Measurements from ENCODE around the gene IL5. TPM values are rescaled to one million over a fixed set of nuclear protein-coding genes. Genes with fewer than 3 reads are reported as not detected.
"Not testable (repeated sequence)": the region's sequence is repeated elsewhere in the genome, so short reads cannot be mapped to it uniquely, and the experiment has no call there.

The IL5 gene
- total and polyA plus RNA-seq, 2 donors (not counting 3 experiments of a cell fraction or from before 2014, with no cell fraction given), result not detected

DNA sequence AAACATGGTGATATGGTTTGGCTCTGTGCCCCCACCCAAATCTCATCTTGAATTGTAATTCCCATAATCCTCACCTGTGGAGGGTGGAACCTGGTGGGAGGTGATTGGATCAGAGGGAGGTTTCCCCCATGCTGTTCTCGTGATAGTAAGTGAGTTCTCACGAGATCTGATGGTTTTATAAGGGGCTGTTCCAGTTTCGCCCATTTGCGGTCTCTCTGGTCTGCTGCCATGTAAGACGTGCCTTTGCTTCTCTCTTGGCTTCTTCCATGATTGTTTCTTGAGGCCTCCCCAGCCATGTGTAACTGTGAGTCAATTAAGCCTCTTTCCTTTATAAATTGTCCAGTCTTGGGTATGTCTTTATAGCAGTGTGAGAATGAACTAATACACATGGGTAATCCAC, 18.4 kb downstream of the IL5 start:
- CTCF ChIA-PET, result interaction anchor here (3.8 kb wide), 1 partner anchor 296 kb away, joined by 42 read pairs; no protein-coding TSS in a partner anchor
- H3K79me2 ChIP-seq (ENCODE audit: control insufficient read depth, insufficient read depth, low read length); H3K4me2 ChIP-seq (ENCODE audit: insufficient read depth, low read length); H3K9me3 ChIP-seq (replicated peaks; ENCODE audit: control insufficient read depth, insufficient read depth, low read length); H4K20me1 ChIP-seq (replicated peaks; ENCODE audit: control insufficient read depth, extremely low read depth, insufficient read depth, low read length); H3K9ac ChIP-seq (replicated peaks; ENCODE audit: extremely low read depth, insufficient read depth, low read length); H3K9me1 ChIP-seq (replicated peaks; ENCODE audit: control insufficient read depth, extremely low read depth, insufficient read depth, low read length); POLR2A ChIA-PET; H3K27ac ChIP-seq (ENCODE audit: insufficient read depth, low read depth, low read length); FAIRE-seq; dilution Hi-C loops (cut with MboI; ENCODE audit: extremely low pct_ligation_motif_present, low sequenced_read_pairs); H3K4me1 ChIP-seq (ENCODE audit: control insufficient read depth, extremely low read depth, insufficient read depth, low read length); DNase-seq (ENCODE audit: low read depth, low spot score); H2AFZ ChIP-seq (ENCODE audit: low read depth, low read length); BruUV-seq (replicated peaks); H3K4me3 ChIP-seq (replicated peaks in 1 of 3; ENCODE audit: insufficient read depth in 1 of 3, low read depth in 1 of 3, low read length in 3 of 3); H3K27me3 ChIP-seq (ENCODE audit: control insufficient read depth in 2 of 2, insufficient read depth in 2 of 2, low read length in 2 of 2); H3K36me3 ChIP-seq (ENCODE audit: control insufficient read depth in 2 of 2, extremely low read depth in 1 of 2, insufficient read depth in 2 of 2, low read length in 2 of 2): not testable (repeated sequence)
- intact Hi-C loops (cut with micrococcal nuclease), result loop anchor here (5.0 kb wide), 3 partner anchors 187 to 297 kb away; no protein-coding TSS in a partner anchor

DNA sequence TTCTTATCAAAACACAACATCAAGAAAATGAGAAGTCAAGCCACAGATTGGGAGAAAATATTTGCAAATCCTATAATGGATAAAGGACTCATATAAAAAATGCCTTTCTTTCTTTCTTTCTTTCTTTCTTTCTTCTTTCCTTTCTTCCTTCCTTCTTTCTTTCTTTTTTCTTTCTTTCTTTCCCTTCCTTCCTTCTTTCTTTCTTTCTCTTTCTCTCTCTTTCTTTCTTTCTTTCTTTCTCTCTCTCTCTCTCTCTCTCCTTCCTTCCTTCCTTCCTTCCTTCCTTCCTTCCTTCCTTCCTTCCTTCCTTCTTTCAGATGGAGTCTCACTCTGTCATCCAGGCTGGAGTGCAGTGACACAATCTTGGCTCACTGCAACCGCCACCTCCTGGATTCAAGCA, 21.3 kb downstream of the IL5 start:
- H3K9ac ChIP-seq (replicated peaks; ENCODE audit: extremely low read depth, insufficient read depth, low read length); H3K27me3 ChIP-seq (ENCODE audit: control insufficient read depth in 2 of 2, insufficient read depth in 2 of 2, low read length in 2 of 2); H3K36me3 ChIP-seq (ENCODE audit: control insufficient read depth in 2 of 2, extremely low read depth in 1 of 2, insufficient read depth in 2 of 2, low read length in 2 of 2); H3K4me2 ChIP-seq (ENCODE audit: insufficient read depth, low read length); intact Hi-C loops (cut with micrococcal nuclease); dilution Hi-C loops (cut with MboI; ENCODE audit: extremely low pct_ligation_motif_present, low sequenced_read_pairs); H2AFZ ChIP-seq (ENCODE audit: low read depth, low read length); H3K9me3 ChIP-seq (replicated peaks; ENCODE audit: control insufficient read depth, insufficient read depth, low read length); H3K4me3 ChIP-seq (replicated peaks in 1 of 3; ENCODE audit: insufficient read depth in 1 of 3, low read depth in 1 of 3, low read length in 3 of 3); H3K79me2 ChIP-seq (ENCODE audit: control insufficient read depth, insufficient read depth, low read length); POLR2A ChIA-PET; DNase-seq (ENCODE audit: low read depth, low spot score); CTCF ChIA-PET; FAIRE-seq; H4K20me1 ChIP-seq (replicated peaks; ENCODE audit: control insufficient read depth, extremely low read depth, insufficient read depth, low read length); H3K4me1 ChIP-seq (ENCODE audit: control insufficient read depth, extremely low read depth, insufficient read depth, low read length); H3K27ac ChIP-seq (ENCODE audit: insufficient read depth, low read depth, low read length); BruUV-seq (replicated peaks); H3K9me1 ChIP-seq (replicated peaks; ENCODE audit: control insufficient read depth, extremely low read depth, insufficient read depth, low read length): not testable (repeated sequence)

DNA sequence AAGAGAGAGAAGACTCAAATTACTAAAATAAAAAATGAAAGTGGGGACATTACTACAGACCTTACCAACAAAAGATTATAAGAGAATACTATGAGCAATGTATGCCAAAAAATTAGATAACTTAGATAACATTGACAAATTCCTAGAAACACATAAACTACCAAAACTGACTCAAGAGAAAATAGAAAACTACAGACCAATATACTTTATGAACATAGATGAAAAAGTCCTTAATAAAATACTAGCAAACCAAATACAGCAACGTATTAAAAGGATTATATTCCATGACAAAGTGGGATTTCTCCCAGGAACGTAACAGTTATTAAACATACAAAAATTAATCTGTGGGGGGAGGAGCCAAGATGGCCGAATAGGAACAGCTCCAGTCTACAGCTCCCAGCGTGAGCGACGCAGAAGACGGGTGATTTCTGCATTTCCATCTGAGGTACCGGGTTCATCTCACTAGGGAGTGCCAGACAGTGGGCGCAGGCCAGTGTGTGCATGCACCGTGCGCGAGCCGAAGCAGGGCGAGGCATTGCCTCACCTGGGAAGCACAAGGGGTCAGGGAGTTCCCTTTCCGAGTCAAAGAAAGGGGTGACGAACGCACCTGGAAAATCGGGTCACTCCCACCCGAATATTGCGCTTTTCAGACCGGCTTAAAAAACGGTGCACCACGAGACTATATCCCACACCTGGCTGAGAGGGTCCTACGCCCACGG, 29.5 kb downstream of the IL5 start:
- POLR2A ChIA-PET; H4K20me1 ChIP-seq (replicated peaks; ENCODE audit: control insufficient read depth, extremely low read depth, insufficient read depth, low read length); H3K36me3 ChIP-seq (ENCODE audit: control insufficient read depth in 2 of 2, extremely low read depth in 1 of 2, insufficient read depth in 2 of 2, low read length in 2 of 2); DNase-seq (ENCODE audit: low read depth, low spot score); H3K4me3 ChIP-seq (replicated peaks in 1 of 3; ENCODE audit: insufficient read depth in 1 of 3, low read depth in 1 of 3, low read length in 3 of 3); H3K9me3 ChIP-seq (replicated peaks; ENCODE audit: control insufficient read depth, insufficient read depth, low read length); H3K79me2 ChIP-seq (ENCODE audit: control insufficient read depth, insufficient read depth, low read length); H3K27ac ChIP-seq (ENCODE audit: insufficient read depth, low read depth, low read length); H2AFZ ChIP-seq (ENCODE audit: low read depth, low read length); dilution Hi-C loops (cut with MboI; ENCODE audit: extremely low pct_ligation_motif_present, low sequenced_read_pairs); FAIRE-seq; BruUV-seq (replicated peaks); CTCF ChIA-PET; intact Hi-C loops (cut with micrococcal nuclease); H3K9me1 ChIP-seq (replicated peaks; ENCODE audit: control insufficient read depth, extremely low read depth, insufficient read depth, low read length); H3K9ac ChIP-seq (replicated peaks; ENCODE audit: extremely low read depth, insufficient read depth, low read length); H3K4me2 ChIP-seq (ENCODE audit: insufficient read depth, low read length); H3K27me3 ChIP-seq (ENCODE audit: control insufficient read depth in 2 of 2, insufficient read depth in 2 of 2, low read length in 2 of 2): not testable (repeated sequence)
- H3K4me1 ChIP-seq (ENCODE audit: control insufficient read depth, extremely low read depth, insufficient read depth, low read length), result peaks cover 14% of the 10 kb centered on the region

Measured in endothelial cell of umbilical vein (primary cell).